ENCODE results near the gene EXOC6B.

EXOC6B gene

GRCh38 chr2:72338076-72338475, 487.8 kb downstream of the EXOC6B start:
- no peak for DNase-seq

GRCh38 chr2:72332720-72333119, 493.1 kb downstream of the EXOC6B start:
- no peak for DNase-seq

- peak; percentile 55 for DNase-seq
Measured at GRCh38 chr2:72330652-72331051, 495.2 kb downstream of the EXOC6B start.

- DNase-seq: no peak
Measured at GRCh38 chr2:72326759-72327158, 499.1 kb downstream of the EXOC6B start.

GRCh38 chr2:72325592-72326422, 500.0 kb downstream of the EXOC6B start:
- no peak for DNase-seq

GRCh38 chr2:72316774-72317173, 509.1 kb downstream of the EXOC6B start:
- no peak for DNase-seq

- no peak for DNase-seq
Measured at GRCh38 chr2:72300147-72300684, 525.6 kb downstream of the EXOC6B start.

- DNase-seq: no peak
Measured at GRCh38 chr2:72293620-72294019, 532.2 kb downstream of the EXOC6B start.

- no peak for DNase-seq
Measured at GRCh38 chr2:72292433-72292832, 533.4 kb downstream of the EXOC6B start.

- no peak for DNase-seq
Measured at GRCh38 chr2:72291059-72291458, 534.8 kb downstream of the EXOC6B start.

- no peak for DNase-seq
Measured at GRCh38 chr2:72289736-72290135, 536.1 kb downstream of the EXOC6B start.

GRCh38 chr2:72289283-72289682, 536.5 kb downstream of the EXOC6B start:
- DNase-seq: no peak

- DNase-seq: no peak
Measured at GRCh38 chr2:72278046-72278445, 547.8 kb downstream of the EXOC6B start.

GRCh38 chr2:72276876-72277275, 549.0 kb downstream of the EXOC6B start:
- DNase-seq: no peak

- DNase-seq: no peak
Measured at GRCh38 chr2:72276356-72276755, 549.5 kb downstream of the EXOC6B start.

- DNase-seq: no peak
Measured at GRCh38 chr2:72275084-72275483, 550.7 kb downstream of the EXOC6B start.

- DNase-seq: no peak
Measured at GRCh38 chr2:72274380-72274797, 551.4 kb downstream of the EXOC6B start.

- DNase-seq: no peak
Measured at GRCh38 chr2:72273384-72273783, 552.4 kb downstream of the EXOC6B start.

GRCh38 chr2:72271766-72272641, 553.8 kb downstream of the EXOC6B start:
- DNase-seq: no peak

GRCh38 chr2:72271276-72271614, 554.6 kb downstream of the EXOC6B start:
- DNase-seq: no peak

- no peak for DNase-seq
Measured at GRCh38 chr2:72270556-72271275, 555.1 kb downstream of the EXOC6B start.

- no peak for DNase-seq
Measured at GRCh38 chr2:72263776-72264060, 562.1 kb downstream of the EXOC6B start.

- DNase-seq: no peak
Measured at GRCh38 chr2:72263043-72263775, 562.6 kb downstream of the EXOC6B start.
